SK-N-SH (cell line): ENCODE results near the gene EPB41L5.

ENCODE experiments used
- CHD2 ChIP-seq: fragments of 150-350 bp; IDR thresholded peaks from 2 replicates; pipeline ENCODE4 v1.6.1; 2018; ENCODE audit warnings: low read length; ENCODE audit not compliant: partially characterized antibody
- ELF1 ChIP-seq: IDR thresholded peaks from 2 replicates; pipeline ENCODE4 v1.4.0; 2012
- EZH2phosphoT487 ChIP-seq: fragments of 200-600 bp; sonication (generic); IDR thresholded peaks from 2 replicates; pipeline ENCODE4 v1.6.1; 2017; ENCODE audit warnings: low read depth, mixed run types, mild to moderate bottlenecking, antibody characterized with exemption, moderate library complexity, borderline replicate concordance
- NFIC ChIP-seq: IDR thresholded peaks from 2 replicates; pipeline ENCODE4 v1.4.0; 2012; ENCODE audit warnings: borderline replicate concordance
- POLR2AphosphoS5 ChIP-seq: IDR thresholded peaks from 2 replicates; pipeline ENCODE4 v1.6.1; 2012; ENCODE audit warnings: low read depth, low read length
- RAD21 ChIP-seq: IDR thresholded peaks from 2 replicates; pipeline ENCODE4 v1.6.1; 2012; ENCODE audit warnings: mild to moderate bottlenecking, low read length
- RCOR1 ChIP-seq: fragments of 150-350 bp; IDR thresholded peaks from 2 replicates; pipeline ENCODE4 v1.6.1; 2017; ENCODE audit warnings: antibody characterized with exemption, low read length
- SIN3A ChIP-seq: IDR thresholded peaks from 2 replicates; pipeline ENCODE4 v1.6.1; 2012; ENCODE audit warnings: low read depth, mild to moderate bottlenecking, low read length, moderate library complexity, borderline replicate concordance
- YY1 ChIP-seq: IDR thresholded peaks from 2 replicates; pipeline ENCODE4 v1.4.0; 2012; ENCODE audit warnings: low read depth, mild to moderate bottlenecking
- TF ChIP-seq, protein P1 (sequence below): IDR thresholded peaks from 2 replicates; pipeline ENCODE4 v1.4.0; 2012; ENCODE audit warnings: low read depth, borderline replicate concordance
- TF ChIP-seq, protein P2 (sequence below): IDR thresholded peaks from 2 replicates; pipeline ENCODE4 v1.4.0; 2012; ENCODE audit warnings: low read depth
- TF ChIP-seq, protein P3 (sequence below): fragments of 200-600 bp; sonication (generic); IDR thresholded peaks from 2 replicates; pipeline ENCODE4 v1.6.1; 2017; ENCODE audit warnings: antibody characterized with exemption, mild to moderate bottlenecking, moderate library complexity

DNA sequence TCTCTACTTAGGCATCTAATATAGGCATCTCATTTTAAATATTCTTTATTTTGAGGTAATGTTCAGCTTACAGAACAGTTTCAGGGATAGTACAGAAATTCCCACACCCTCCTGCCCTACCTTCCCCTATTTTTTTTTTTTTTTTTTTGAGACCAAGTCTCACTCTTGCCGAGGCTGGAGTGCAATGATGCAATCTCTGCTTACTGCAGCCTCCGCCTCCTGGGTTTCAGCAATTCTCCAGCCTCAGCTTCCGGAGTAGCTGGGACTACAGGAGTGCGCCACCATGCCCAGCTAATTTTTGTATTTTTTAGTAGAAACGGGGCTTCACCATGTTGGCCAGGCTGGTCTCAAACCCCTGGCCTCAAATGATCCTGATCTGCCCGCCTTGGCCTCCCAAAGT is 97.6 kb downstream of the EPB41L5 start:
- TF ChIP-seq, protein P1, sequence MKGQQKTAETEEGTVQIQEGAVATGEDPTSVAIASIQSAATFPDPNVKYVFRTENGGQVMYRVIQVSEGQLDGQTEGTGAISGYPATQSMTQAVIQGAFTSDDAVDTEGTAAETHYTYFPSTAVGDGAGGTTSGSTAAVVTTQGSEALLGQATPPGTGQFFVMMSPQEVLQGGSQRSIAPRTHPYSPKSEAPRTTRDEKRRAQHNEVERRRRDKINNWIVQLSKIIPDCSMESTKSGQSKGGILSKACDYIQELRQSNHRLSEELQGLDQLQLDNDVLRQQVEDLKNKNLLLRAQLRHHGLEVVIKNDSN: no peak
- TF ChIP-seq, protein P2, sequence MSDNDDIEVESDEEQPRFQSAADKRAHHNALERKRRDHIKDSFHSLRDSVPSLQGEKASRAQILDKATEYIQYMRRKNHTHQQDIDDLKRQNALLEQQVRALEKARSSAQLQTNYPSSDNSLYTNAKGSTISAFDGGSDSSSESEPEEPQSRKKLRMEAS: no peak
- TF ChIP-seq, protein P3, sequence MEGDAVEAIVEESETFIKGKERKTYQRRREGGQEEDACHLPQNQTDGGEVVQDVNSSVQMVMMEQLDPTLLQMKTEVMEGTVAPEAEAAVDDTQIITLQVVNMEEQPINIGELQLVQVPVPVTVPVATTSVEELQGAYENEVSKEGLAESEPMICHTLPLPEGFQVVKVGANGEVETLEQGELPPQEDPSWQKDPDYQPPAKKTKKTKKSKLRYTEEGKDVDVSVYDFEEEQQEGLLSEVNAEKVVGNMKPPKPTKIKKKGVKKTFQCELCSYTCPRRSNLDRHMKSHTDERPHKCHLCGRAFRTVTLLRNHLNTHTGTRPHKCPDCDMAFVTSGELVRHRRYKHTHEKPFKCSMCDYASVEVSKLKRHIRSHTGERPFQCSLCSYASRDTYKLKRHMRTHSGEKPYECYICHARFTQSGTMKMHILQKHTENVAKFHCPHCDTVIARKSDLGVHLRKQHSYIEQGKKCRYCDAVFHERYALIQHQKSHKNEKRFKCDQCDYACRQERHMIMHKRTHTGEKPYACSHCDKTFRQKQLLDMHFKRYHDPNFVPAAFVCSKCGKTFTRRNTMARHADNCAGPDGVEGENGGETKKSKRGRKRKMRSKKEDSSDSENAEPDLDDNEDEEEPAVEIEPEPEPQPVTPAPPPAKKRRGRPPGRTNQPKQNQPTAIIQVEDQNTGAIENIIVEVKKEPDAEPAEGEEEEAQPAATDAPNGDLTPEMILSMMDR: no peak
- TF ChIP-seq SIN3A (no peak), EZH2phosphoT487 (no peak), RCOR1 (no peak), ELF1 (no peak), YY1 (no peak), CHD2 (no peak), RAD21 (no peak), NFIC (no peak), POLR2AphosphoS5 (no peak)
